ENCODE results near the gene THUMPD1. TPM values are rescaled to one million over a fixed set of nuclear protein-coding genes. Genes with fewer than 3 reads are reported as not detected.
"Not testable (repeated sequence)": the region's sequence is repeated elsewhere in the genome, so short reads cannot be mapped to it uniquely, and the experiment has no call there.

Gene THUMPD1
- total RNA-seq, 4 donors from 2014 or later, result 37.6 to 139 (median 50.2) TPM

GRCh38 chr16:20695024-20695423 is 46.6 kb downstream of the THUMPD1 start:
- no peak overlapping the region for H3K27ac ChIP-seq
- H3K36me3 ChIP-seq, result no peaks in the 10 kb centered on the region
- H3K4me1 ChIP-seq, result no peaks in the 10 kb centered on the region
- H3K4me3 ChIP-seq, result no peak overlapping the region
- no peaks in the 10 kb centered on the region for H3K27me3 ChIP-seq
- no peak for TF ChIP-seq CTCF (IDR thresholded peaks at IDR 0.05)
- no peak for TF ChIP-seq POLR2A (IDR thresholded peaks at IDR 0.05)
- H3K9me3 ChIP-seq, result no peaks in the 10 kb centered on the region
- no peak for DNase-seq
- intact Hi-C loops (cut with DNase I; ENCODE audit: low total_unique reads), result no loop called here

GRCh38 chr16:20694096-20694495 is 47.5 kb downstream of the THUMPD1 start:
- H3K4me3 ChIP-seq; H3K27ac ChIP-seq; H3K27me3 ChIP-seq; H3K9me3 ChIP-seq; intact Hi-C loops (cut with DNase I; ENCODE audit: low total_unique reads); H3K4me1 ChIP-seq; DNase-seq; H3K36me3 ChIP-seq: not testable (repeated sequence)

GRCh38 chr16:20689668-20690067 is 52.0 kb downstream of the THUMPD1 start:
- Histone ChIP-seq H3K27me3 (no peaks in the 10 kb centered on the region), H3K4me3 (no peak overlapping the region), H3K9me3 (no peaks in the 10 kb centered on the region), H3K4me1 (no peaks in the 10 kb centered on the region), H3K36me3 (no peaks in the 10 kb centered on the region), H3K27ac (no peak overlapping the region)
- intact Hi-C loops (cut with DNase I; ENCODE audit: low total_unique reads), result no loop called here
- TF ChIP-seq CTCF (IDR thresholded peaks at IDR 0.05), result no peak
- TF ChIP-seq POLR2A (IDR thresholded peaks at IDR 0.05), result no peak
- DNase-seq, result no peak

- H3K36me3 ChIP-seq, result no peaks in the 10 kb centered on the region
- intact Hi-C loops (cut with DNase I; ENCODE audit: low total_unique reads), result no loop called here
- no peaks in the 10 kb centered on the region for H3K27me3 ChIP-seq
- no peak overlapping the region for H3K27ac ChIP-seq
- no peaks in the 10 kb centered on the region for H3K9me3 ChIP-seq
- H3K4me3 ChIP-seq, result no peak overlapping the region
- TF ChIP-seq POLR2A (IDR thresholded peaks at IDR 0.05), result no peak
- no peak for DNase-seq
- no peaks in the 10 kb centered on the region for H3K4me1 ChIP-seq
Observed at GRCh38 chr16:20683812-20684211, 57.8 kb downstream of the THUMPD1 start.

Small RNA genes within 50 kb of the gene (small RNA-seq; reads per million reads assigned to genes)
- gene RNU6-944P, result not detected

Other genes starting within 250 kb of the THUMPD1 start
- gene ACSM2B, start 165.5 kb downstream of the THUMPD1 start, total RNA-seq, result 1 to 10 TPM in 1 of 4 donors, not detected in 3; 1.3 TPM
- gene ACSM1, start 44.1 kb downstream of the THUMPD1 start, total RNA-seq, result 1 to 10 TPM in 2 of 4 donors, under 1 TPM in 2; 0.14 to 4.7 (median 1.9) TPM
- 100 to 1,000 TPM in 2 of 4 donors, 10 to 100 TPM in 2; 18.7 to 365 (median 175) TPM for gene ACSM3, start 22.2 kb upstream of the THUMPD1 start, total RNA-seq
- gene ERI2, start 64.7 kb upstream of the THUMPD1 start, total RNA-seq, result 10 to 100 TPM in 1 of 4 donors, 1 to 10 TPM in 2, under 1 TPM in 1; 0.88 to 37.3 (median 5.0) TPM
- gene REXO5, start 64.7 kb upstream of the THUMPD1 start, total RNA-seq, result 10 to 100 TPM in 1 of 4 donors, 1 to 10 TPM in 1, under 1 TPM in 1, not detected in 1; 0.88 to 16.6 (median 6.2) TPM
- 10 to 100 TPM; 14.7 to 38.0 (median 21.5) TPM for gene DCUN1D3, start 158.5 kb upstream of the THUMPD1 start, total RNA-seq
- 100 to 1,000 TPM in 1 of 4 donors, 10 to 100 TPM in 3; 40.0 to 201 (median 51.0) TPM for gene LYRM1, start 159.0 kb upstream of the THUMPD1 start, total RNA-seq